SHP77 (cell line): ENCODE data around the gene PSMF1.
"Not testable (repeated sequence)": the region's sequence is repeated elsewhere in the genome, so short reads cannot be mapped to it uniquely, and the experiment has no call there.

Experiments used
- DNase-seq, 2 experiments: peaks; one replicate each; lab custom pipeline; 2025; lab: John Stamatoyannopoulos, UW

PSMF1 gene

GRCh38 chr20:1122388-1123315 lies 4.2 kb downstream of the PSMF1 start:
- peak in 1 of 2 experiments; percentile 56 for DNase-seq

GRCh38 chr20:1123666-1124065 lies 5.3 kb downstream of the PSMF1 start:
- no peak for DNase-seq

- DNase-seq, result no peak
Measured at GRCh38 chr20:1124421-1124820, 6.0 kb downstream of the PSMF1 start.

GRCh38 chr20:1125277-1125676 lies 6.9 kb downstream of the PSMF1 start:
- no peak for DNase-seq

- DNase-seq, result no peak
Measured at GRCh38 chr20:1127840-1128239, 9.4 kb downstream of the PSMF1 start.

- no peak for DNase-seq
Measured at GRCh38 chr20:1130058-1130694, 11.8 kb downstream of the PSMF1 start.

- no peak for DNase-seq
Measured at GRCh38 chr20:1130847-1131246, 12.4 kb downstream of the PSMF1 start.

- DNase-seq, result no peak
Measured at GRCh38 chr20:1131354-1131753, 13.0 kb downstream of the PSMF1 start.

GRCh38 chr20:1134355-1134754 lies 16.0 kb downstream of the PSMF1 start:
- no peak for DNase-seq

GRCh38 chr20:1134836-1135235 lies 16.4 kb downstream of the PSMF1 start:
- no peak for DNase-seq

- DNase-seq, result no peak
Measured at GRCh38 chr20:1137236-1137635, 18.8 kb downstream of the PSMF1 start.

GRCh38 chr20:1144401-1145172 lies 26.2 kb downstream of the PSMF1 start:
- no peak for DNase-seq

- DNase-seq, result no peak
Measured at GRCh38 chr20:1146957-1147356, 28.6 kb downstream of the PSMF1 start.

- not testable (repeated sequence) for DNase-seq
Measured at GRCh38 chr20:1149812-1150211, 31.4 kb downstream of the PSMF1 start.

GRCh38 chr20:1150218-1150617 lies 31.8 kb downstream of the PSMF1 start:
- DNase-seq, result no peak

- no peak for DNase-seq
Measured at GRCh38 chr20:1150968-1151367, 32.6 kb downstream of the PSMF1 start.

- no peak for DNase-seq
Measured at GRCh38 chr20:1154226-1154625, 35.8 kb downstream of the PSMF1 start.

GRCh38 chr20:1154691-1155090 lies 36.3 kb downstream of the PSMF1 start:
- no peak for DNase-seq

- DNase-seq, result no peak
Measured at GRCh38 chr20:1155342-1155741, 36.9 kb downstream of the PSMF1 start.

GRCh38 chr20:1160496-1160895 lies 42.1 kb downstream of the PSMF1 start:
- no peak for DNase-seq

GRCh38 chr20:1160991-1161390 lies 42.6 kb downstream of the PSMF1 start:
- DNase-seq, result no peak

- no peak for DNase-seq
Measured at GRCh38 chr20:1163105-1163504, 44.7 kb downstream of the PSMF1 start.

- no peak for DNase-seq
Measured at GRCh38 chr20:1163653-1164052, 45.3 kb downstream of the PSMF1 start.
